HL-60/S4 treated with retinoic acid at 250 ng/mL for 4 days and 3 days (cell line): ENCODE measurements around the gene ACOT7.
"Not testable (repeated sequence)": the region's sequence is repeated elsewhere in the genome, so short reads cannot be mapped to it uniquely, and the experiment has no call there.

Source experiments
- in situ Hi-C: fragments of 300-500 bp; cut with MboI; formaldehyde crosslinking; loops from 2 replicates; pipeline ENCODE4 v1.7.0; 2022; ENCODE audit warnings: low sequenced_read_pairs

Gene ACOT7, protein sequence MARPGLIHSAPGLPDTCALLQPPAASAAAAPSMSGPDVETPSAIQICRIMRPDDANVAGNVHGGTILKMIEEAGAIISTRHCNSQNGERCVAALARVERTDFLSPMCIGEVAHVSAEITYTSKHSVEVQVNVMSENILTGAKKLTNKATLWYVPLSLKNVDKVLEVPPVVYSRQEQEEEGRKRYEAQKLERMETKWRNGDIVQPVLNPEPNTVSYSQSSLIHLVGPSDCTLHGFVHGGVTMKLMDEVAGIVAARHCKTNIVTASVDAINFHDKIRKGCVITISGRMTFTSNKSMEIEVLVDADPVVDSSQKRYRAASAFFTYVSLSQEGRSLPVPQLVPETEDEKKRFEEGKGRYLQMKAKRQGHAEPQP

DNA sequence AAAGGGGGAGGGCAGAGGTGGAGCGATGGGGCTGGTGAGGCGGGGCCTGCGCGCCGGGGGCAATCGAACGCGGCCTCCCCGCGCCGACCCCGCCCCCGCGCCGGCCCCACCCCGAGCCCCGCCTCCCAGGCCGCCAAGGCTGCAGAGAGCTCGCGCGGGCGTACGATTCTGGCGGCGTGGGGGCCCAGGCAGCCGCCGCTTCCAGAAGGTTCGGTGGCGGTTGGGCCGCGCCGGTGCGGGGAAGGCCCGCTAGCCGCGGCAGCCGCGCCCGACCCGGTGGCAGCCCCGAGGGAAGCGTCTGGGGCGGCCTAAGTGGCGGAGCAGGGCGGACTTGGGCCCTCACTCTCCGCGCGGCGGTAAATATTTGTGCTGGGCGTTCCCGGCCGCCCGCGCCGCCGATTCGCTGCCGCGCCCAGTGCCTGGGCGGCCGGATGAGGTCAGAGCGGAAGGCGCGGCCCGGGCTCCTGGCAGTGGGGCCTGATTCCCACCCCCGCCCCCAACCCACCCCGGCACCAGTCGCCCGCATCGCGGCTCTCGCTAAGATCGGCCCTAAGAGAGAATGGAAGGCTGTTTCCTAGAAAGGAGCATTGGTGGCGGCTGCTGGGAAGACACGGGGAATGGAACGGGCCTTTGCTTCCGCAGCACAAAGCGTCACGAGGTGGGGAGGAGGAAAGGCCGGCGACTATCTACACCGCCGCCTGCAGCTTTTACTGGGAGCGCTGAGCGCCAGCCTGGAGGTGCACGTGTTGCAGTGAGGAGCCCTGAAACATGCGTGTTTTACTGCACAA, at the start of gene ACOT7:
Gene ACOT7, minus strand, starts transcription at position 368 of the 788 bp plus-strand sequence. CDS start 368 bp downstream, outside the sequence.
- in situ Hi-C loops: no loop called here

DNA sequence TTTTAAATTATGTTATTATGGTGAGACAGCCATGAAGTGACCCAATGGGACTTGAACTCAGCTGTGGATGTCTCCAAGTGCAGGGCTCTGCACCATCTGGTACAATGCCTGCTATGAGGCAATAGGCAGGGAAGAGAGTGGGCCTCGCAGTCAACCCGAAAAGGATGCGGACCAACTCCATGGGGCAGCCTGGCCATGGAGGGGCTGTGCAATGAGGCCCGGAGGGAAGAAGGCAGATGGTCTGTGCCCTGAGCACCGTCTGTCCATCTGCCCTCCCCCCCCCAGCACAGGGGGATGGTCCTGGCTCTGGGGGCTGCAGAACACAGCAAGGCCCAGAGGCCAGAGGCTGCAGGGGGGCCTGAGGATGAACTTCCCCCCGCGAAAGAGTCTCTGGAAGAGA, 48.0 kb upstream of the ACOT7 start:
- in situ Hi-C loops: no loop called here

DNA sequence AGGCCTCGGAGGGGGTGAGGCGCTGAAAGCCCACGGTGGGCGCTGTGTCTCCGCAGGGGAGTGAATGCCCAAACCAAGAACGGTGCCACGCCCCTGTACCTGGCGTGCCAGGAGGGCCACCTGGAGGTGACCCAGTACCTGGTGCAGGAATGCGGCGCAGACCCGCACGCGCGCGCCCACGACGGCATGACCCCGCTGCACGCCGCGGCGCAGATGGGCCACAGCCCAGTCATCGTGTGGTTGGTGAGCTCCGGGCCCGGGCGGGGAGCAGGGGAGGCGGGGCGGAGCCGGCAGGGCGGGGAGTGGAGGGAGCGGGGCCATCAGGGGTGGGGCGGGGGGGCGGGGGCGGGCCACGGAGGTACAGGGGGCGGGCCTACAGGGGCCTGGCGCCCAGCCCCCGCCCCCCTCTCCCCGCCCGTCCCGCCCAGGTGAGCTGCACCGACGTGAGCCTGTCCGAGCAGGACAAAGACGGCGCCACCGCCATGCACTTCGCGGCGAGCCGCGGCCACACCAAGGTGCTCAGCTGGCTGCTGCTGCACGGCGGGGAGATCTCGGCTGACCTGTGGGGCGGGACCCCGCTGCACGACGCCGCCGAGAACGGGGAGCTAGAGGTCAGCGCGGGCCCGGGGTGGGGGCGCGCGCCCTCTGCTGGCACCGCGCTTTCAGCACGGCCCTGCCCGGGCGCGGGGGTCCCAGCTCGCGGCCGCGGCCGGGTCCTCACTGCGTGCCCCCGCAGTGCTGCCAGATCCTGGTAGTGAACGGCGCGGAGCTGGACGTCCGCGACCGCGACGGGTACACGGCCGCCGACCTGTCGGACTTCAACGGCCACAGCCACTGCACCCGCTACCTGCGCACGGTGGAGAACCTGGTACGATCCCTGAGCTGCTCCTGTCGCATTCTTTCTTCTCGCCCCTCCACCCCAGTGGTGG, 46.9 kb upstream of the ACOT7 start:
- in situ Hi-C loops: no loop called here

DNA sequence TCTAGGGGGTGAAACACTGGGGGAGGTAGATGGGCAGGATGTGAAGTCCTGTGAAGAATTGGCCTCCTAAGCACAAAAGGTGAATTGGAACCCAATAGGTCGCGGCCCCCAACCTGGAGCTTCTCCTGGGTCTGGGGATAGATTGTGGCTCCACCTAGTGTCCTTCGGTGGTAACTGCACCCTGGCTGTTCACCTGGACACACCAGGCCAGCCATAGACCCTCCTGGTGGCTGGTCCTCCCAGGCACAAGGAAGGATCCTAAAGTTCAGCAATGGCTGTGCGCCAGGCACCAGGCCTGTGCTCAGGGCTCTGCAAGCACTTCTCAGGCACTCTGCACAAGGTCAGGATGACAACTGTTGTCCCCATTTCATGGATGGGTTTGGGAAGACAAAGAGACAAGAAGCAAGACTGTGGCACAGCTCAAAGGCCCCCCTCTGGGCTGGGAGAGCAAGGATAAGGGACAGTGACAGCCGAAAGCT, 44.5 kb upstream of the ACOT7 start:
- in situ Hi-C loops: no loop called here

- in situ Hi-C loops: not testable (repeated sequence)
These were observed 43.6 kb upstream of the ACOT7 start for GRCh38 chr1:6437012-6437700.

DNA sequence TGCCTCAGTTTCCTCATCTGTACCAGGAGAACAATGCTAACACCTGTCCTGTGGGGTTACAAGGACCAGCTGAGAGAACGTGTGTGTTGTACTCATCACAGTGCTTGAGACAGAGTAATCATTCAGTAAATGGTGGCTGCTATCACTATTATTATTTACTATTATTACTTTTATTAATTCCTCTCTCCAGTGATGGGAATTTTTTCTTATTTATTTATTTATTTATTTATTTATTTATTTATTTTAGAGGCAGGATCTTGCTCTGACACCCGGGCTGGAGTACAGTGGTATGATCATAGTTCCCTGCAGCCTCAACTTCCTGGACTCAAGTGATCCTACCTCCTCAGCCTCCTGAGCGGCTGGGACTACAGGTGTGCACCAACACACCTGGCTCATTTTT, 42.7 kb upstream of the ACOT7 start:
- in situ Hi-C loops: not testable (repeated sequence)

DNA sequence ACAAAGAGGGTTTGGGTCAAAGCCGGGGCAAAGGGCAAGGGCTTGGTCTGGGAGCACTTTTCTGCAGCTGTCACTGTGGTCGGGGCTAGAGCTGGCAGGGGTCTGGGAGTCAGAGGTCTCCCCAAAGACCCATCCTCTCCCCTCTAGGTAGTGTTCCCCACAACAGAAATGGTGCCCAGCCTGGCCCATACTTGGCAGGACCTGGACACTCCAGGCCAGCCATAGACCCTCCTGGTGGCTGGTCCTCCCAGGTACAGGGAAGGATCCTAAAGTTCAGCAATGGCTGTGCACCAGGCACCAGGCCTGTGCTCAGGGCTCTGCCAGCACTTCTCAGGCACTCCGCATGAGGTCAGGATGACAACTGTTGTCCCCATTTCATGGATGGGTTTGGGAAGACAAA, 42.0 kb upstream of the ACOT7 start:
- in situ Hi-C loops: no loop called here

DNA sequence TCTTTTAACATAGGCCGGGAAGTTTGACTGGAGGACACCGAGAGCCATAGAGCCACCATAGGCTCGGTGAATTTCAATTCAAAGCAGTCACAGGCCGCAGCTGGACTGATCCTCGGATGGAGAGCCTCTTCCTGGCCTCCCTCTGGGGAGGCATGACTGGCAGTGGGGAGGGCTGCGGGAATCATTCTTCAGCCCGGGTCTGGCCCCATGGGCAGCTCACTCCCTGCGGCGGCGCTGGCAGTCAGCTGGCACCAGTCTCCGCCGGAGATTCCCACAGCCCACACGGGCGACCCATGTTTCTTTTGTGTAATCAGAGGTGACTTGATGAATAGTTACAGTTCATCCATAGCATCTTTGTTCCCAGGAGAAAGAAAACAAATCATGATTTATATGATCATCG, 41.6 kb upstream of the ACOT7 start:
- in situ Hi-C loops: no loop called here

DNA sequence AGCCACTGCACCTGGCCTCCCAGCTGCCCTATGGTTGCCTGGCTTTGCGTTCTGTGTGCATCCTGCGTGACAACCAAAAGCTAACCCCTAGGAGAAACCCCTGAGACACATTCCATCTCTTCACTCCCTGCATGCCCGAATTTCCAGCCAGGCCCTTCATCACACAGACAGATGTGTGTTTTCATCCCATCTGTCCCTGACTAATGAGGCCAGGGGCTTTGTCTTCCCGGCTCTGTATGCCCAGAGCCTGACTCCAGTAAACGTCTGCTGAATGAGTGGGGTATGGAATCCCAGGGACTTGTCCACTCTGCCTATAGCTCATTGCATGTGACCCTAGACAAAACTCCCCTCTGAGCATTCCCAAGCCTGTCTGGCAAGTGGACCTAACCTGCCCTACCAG, 40.6 kb upstream of the ACOT7 start:
- in situ Hi-C loops: no loop called here

DNA sequence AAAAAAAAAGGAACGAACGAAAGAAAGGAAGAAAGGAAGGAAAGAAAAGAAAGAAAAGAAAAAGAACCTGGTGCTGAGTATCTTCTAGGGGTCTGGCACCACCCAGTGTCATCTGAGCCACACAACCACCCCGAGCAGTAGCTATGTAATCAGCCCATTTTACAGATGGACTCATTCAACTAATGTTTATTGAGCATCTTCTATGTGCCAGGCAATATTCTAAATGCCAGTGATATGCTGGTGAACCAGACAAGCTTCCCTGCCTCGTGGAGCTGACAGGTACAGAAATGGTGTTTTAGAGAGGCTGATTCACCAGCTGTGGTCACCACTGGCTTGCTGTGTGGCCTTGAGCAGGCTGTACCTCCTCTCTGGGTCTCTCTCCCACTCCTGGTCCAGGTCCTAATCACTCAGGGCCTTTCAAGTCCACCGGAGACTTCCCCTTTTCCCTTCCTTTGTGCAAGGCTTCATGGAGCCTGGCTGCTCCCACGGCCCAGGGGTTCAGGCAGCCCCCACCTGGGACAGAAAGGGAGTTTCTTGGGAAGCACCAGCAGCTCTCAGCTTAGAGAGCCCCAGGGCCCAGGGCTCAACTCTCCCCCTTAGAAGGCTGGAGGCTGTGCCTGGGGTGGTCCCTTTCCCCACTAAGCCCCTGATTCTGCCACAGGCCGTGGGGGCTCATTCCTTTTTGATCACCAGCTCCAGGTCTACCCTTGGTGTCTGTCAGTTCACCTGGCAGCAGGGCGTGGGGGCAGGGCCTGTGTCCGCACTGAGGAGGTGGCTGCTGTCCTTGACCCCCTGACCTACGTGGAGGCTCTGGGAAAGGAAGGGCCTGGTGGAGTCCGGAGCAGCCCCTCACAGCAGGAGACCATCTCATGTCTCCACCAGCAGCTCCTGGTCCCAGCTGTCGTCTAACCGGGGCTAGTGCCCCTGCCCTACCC, 38.3 kb upstream of the ACOT7 start:
- in situ Hi-C loops: not testable (repeated sequence)

- in situ Hi-C loops: not testable (repeated sequence)
These were observed 36.3 kb upstream of the ACOT7 start for GRCh38 chr1:6429660-6430411.

- in situ Hi-C loops: not testable (repeated sequence)
These were observed 34.9 kb upstream of the ACOT7 start for GRCh38 chr1:6428453-6428852.

GRCh38 chr1:6427441-6428390, 34.1 kb upstream of the ACOT7 start:
- in situ Hi-C loops: no loop called here

DNA sequence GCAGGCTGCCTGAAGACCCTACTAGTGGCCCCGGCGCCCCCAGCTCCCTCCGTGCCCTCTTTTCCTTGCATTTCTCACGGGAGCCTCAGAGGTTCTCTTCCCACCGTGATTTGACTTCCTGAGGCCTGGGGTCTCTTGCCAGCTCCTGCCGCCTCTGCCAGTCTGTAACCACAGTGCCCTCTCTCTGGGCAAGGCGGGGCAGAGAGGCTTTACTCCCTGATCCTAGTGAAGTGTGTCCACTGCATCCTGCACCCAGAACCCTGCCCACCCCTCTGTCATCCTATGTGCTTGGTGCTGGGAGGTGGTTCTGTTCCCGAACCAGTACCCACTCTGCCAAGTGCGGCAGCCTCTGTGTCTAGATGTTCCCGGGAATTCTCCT, 33.4 kb upstream of the ACOT7 start:
- in situ Hi-C loops: no loop called here

- in situ Hi-C loops: no loop called here
These were observed 32.9 kb upstream of the ACOT7 start for GRCh38 chr1:6426277-6426971.

DNA sequence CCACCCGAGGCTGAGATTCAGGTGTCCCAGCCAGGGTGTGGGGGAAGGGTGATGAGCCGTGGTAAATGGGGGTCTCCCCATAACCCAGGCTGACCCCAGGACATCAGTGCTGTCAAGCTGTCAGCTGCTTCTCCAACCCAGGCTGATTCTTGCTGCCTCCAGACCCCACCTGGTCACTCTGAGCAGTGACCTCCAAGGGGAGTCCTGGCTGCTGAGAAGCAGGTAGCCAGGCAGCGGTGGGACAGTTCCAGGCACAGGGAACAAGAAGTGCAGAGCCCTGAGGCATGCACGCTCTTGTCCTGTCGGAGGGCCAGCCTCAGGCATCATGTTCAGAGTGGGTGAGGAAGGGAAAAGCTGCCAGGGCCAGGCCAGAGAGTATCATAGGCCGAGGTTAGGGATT, 32.1 kb upstream of the ACOT7 start:
- in situ Hi-C loops: no loop called here
